H1 (cell line): Measurements from ENCODE around the gene SPIRE1. TPM values are rescaled to one million over a fixed set of nuclear protein-coding genes. Genes with fewer than 3 reads are reported as not detected.

ENCODE experiments used
- CTCF ChIA-PET: fragments of 300-600 bp; sonication (Branson Sonifier 250); formaldehyde crosslinking; loops from one replicate; lab custom pipeline; 2021; ENCODE audit not compliant: partially characterized antibody; lab: Charles Lee
- POLR2A ChIA-PET: fragments of 300-600 bp; sonication (Branson Sonifier 250); formaldehyde crosslinking; loops from one replicate; lab custom pipeline; 2021; ENCODE audit warnings: inconsistent platforms; ENCODE audit not compliant: partially characterized antibody; lab: Charles Lee
- DNase-seq, 2 experiments: peaks; one replicate each; pipeline versions ENCODE4 v3.0.0 to v3.0.0-alpha.2; 2010 to 2022; ENCODE audit warnings: low spot score in 2 of 2, low read depth in 1 of 2, mixed read lengths in 1 of 2
- FAIRE-seq: peaks from 2 replicates; lab custom pipeline; 2011; peaks lifted over from hg19 to GRCh38; lab: Jason Lieb, UNC
- H2AFZ ChIP-seq: 2 replicates; pipeline ENCODE4 v1.8.1; 2012; ENCODE audit warnings: low read length, inconsistent platforms
- H2AK5ac ChIP-seq: 2 replicates; pipeline ENCODE4 v1.6.1; 2013; ENCODE audit warnings: low read depth, low read length
- H2BK120ac ChIP-seq: replicated peaks from 2 replicates; pipeline ENCODE3; 2013; ENCODE audit warnings: low read depth, low read length, inconsistent platforms
- H2BK12ac ChIP-seq: 2 replicates; pipeline ENCODE4 v1.6.1; 2013; ENCODE audit warnings: low read depth, low read length
- H2BK15ac ChIP-seq: 2 replicates; pipeline ENCODE4 v1.6.1; 2013; ENCODE audit warnings: low read length
- H2BK20ac ChIP-seq: 2 replicates; pipeline ENCODE4 v1.6.1; 2013; ENCODE audit warnings: low read length
- H2BK5ac ChIP-seq: 2 replicates; pipeline ENCODE4 v1.6.1; 2013; ENCODE audit warnings: low read depth, low read length
- H3K14ac ChIP-seq: 2 replicates; pipeline ENCODE4 v1.6.1; 2013; ENCODE audit warnings: inconsistent platforms; ENCODE audit not compliant: insufficient read length
- H3K18ac ChIP-seq: 2 replicates; pipeline ENCODE4 v1.6.1; 2013; ENCODE audit warnings: low read length; ENCODE audit errors: extremely low read depth
- H3K23ac ChIP-seq: 2 replicates; pipeline ENCODE4 v1.6.1; 2013; ENCODE audit warnings: inconsistent platforms; ENCODE audit not compliant: insufficient read length
- H3K23me2 ChIP-seq: 2 replicates; pipeline ENCODE4 v1.6.1; 2013; ENCODE audit warnings: low read depth, low read length
- H3K27ac ChIP-seq: 2 replicates; pipeline ENCODE4 v1.6.1; 2011; ENCODE audit warnings: low read depth, low read length, inconsistent platforms
- H3K27me3 ChIP-seq, 4 experiments: replicated peaks in 1 of 4; 1 replicate in 1 of 4; 2 replicates in 3 of 4; pipeline versions ENCODE4 v1.6.1 to v1.8.1; 2011 to 2013; ENCODE audit warnings: low read length in 3 of 4, mild to moderate bottlenecking in 3 of 4, inconsistent platforms in 2 of 4, mixed read lengths in 2 of 4, moderate library complexity in 1 of 4; ENCODE audit not compliant: control insufficient read depth in 3 of 4, insufficient read depth in 3 of 4; ENCODE audit errors: extremely low read depth in 1 of 4
- H3K36me3 ChIP-seq, 4 experiments: 2 replicates each; pipeline versions ENCODE4 v1.6.1 to v1.8.1; 2011 to 2013; ENCODE audit warnings: mild to moderate bottlenecking in 4 of 4, low read length in 3 of 4, moderate library complexity in 2 of 4, control low read depth in 1 of 4, inconsistent platforms in 1 of 4; ENCODE audit not compliant: insufficient read depth in 4 of 4, control insufficient read depth in 2 of 4
- H3K4ac ChIP-seq: replicated peaks from 2 replicates; pipeline ENCODE3; 2013; ENCODE audit warnings: low read length, low read depth, mixed read lengths, inconsistent platforms; ENCODE audit not compliant: insufficient read length
- H3K4me1 ChIP-seq, 4 experiments: replicated peaks in 1 of 4; 1 replicate in 1 of 4; 2 replicates in 3 of 4; pipeline versions ENCODE4 v1.6.1 to v1.8.1; 2011 to 2013; ENCODE audit warnings: low read length in 3 of 4, inconsistent platforms in 2 of 4, mixed read lengths in 1 of 4; ENCODE audit not compliant: insufficient read depth in 4 of 4, control insufficient read depth in 3 of 4
- H3K4me2 ChIP-seq, 2 experiments: 2 replicates each; pipeline versions ENCODE4 v1.6.1 to v1.8.1; 2011 to 2013; ENCODE audit warnings: low read depth in 2 of 2, low read length in 2 of 2, control low read depth in 1 of 2, inconsistent platforms in 1 of 2, mild to moderate bottlenecking in 1 of 2; ENCODE audit not compliant: insufficient read depth in 1 of 2
- H3K4me3 ChIP-seq, 4 experiments: fragments of 200-600, 300-600 bp in 1 of 4; sonication (generic), shearing (Covaris generic), sonication (Bioruptor Twin) in 1 of 4; 2 replicates each; pipeline versions ENCODE4 v1.5.1 to v1.8.1; 2011 to 2016; ENCODE audit warnings: low read length in 4 of 4, low read depth in 3 of 4, control low read depth in 2 of 4, inconsistent platforms in 2 of 4, mild to moderate bottlenecking in 2 of 4, mixed read lengths in 1 of 4, moderate library complexity in 1 of 4; ENCODE audit not compliant: insufficient read depth in 2 of 4; ENCODE audit errors: extremely low read depth in 1 of 4
- H3K56ac ChIP-seq: replicated peaks from 2 replicates; pipeline ENCODE3; 2013; ENCODE audit warnings: low read depth, mild to moderate bottlenecking, mixed read lengths, low read length, inconsistent platforms; ENCODE audit not compliant: insufficient read length
- H3K79me1 ChIP-seq: 2 replicates; pipeline ENCODE4 v1.6.1; 2013; ENCODE audit warnings: low read depth, low read length, control low read depth
- H3K79me2 ChIP-seq, 2 experiments: 2 replicates each; pipeline versions ENCODE4 v1.6.1 to v1.8.1; 2012 to 2013; ENCODE audit warnings: low read length in 2 of 2, mild to moderate bottlenecking in 2 of 2, inconsistent platforms in 1 of 2; ENCODE audit not compliant: insufficient read depth in 2 of 2, control insufficient read depth in 1 of 2
- H3K9ac ChIP-seq, 4 experiments: replicated peaks in 1 of 4; 1 replicate in 1 of 4; 2 replicates in 3 of 4; pipeline versions ENCODE4 v1.6.1 to v1.8.1; 2011 to 2013; ENCODE audit warnings: low read depth in 3 of 4, low read length in 3 of 4, control low read depth in 2 of 4, mild to moderate bottlenecking in 2 of 4, moderate library complexity in 2 of 4, inconsistent platforms in 1 of 4; ENCODE audit errors: extremely low read depth in 1 of 4
- H3K9me3 ChIP-seq, 2 experiments: 2 replicates each; pipeline versions ENCODE4 v1.6.1 to v1.8.1; 2012 to 2013; ENCODE audit warnings: mild to moderate bottlenecking in 2 of 2, moderate library complexity in 2 of 2, control low read depth in 1 of 2, inconsistent platforms in 1 of 2, low read depth in 1 of 2, low read length in 1 of 2, mixed read lengths in 1 of 2; ENCODE audit not compliant: insufficient read depth in 2 of 2
- H4K20me1 ChIP-seq, 2 experiments: replicated peaks in 1 of 2; 2 replicates each; pipeline versions ENCODE3 to v1.8.1; 2011 to 2013; ENCODE audit warnings: inconsistent platforms in 2 of 2, low read length in 2 of 2, mild to moderate bottlenecking in 1 of 2; ENCODE audit not compliant: insufficient read depth in 2 of 2, control insufficient read depth in 1 of 2
- H4K5ac ChIP-seq: 2 replicates; pipeline ENCODE4 v1.6.1; 2013; ENCODE audit warnings: low read length, low read depth, mixed read lengths, inconsistent platforms; ENCODE audit not compliant: insufficient read length
- H4K8ac ChIP-seq: 2 replicates; pipeline ENCODE4 v1.8.0; 2013; ENCODE audit warnings: mild to moderate bottlenecking, moderate library complexity, low read length, inconsistent platforms; ENCODE audit not compliant: insufficient read depth; ENCODE audit errors: extremely low read depth
- H4K91ac ChIP-seq: replicated peaks from 2 replicates; pipeline ENCODE3; 2013; ENCODE audit warnings: low read length, mixed read lengths, inconsistent platforms; ENCODE audit not compliant: insufficient read length
- BACH1 ChIP-seq: IDR thresholded peaks from 2 replicates; pipeline ENCODE4 v1.6.1; 2012; ENCODE audit warnings: low read length, improper control_type of control experiment
- BRCA1 ChIP-seq: IDR thresholded peaks from 2 replicates; pipeline ENCODE4 v1.6.1; 2012; ENCODE audit warnings: low read depth, low read length, improper control_type of control experiment
- EGR1 ChIP-seq: IDR thresholded peaks from 2 replicates; pipeline ENCODE4 v1.6.1; 2011; ENCODE audit warnings: low read depth, low read length, borderline replicate concordance
- HDAC2 ChIP-seq, 2 experiments: fragments of 300-600 bp in 1 of 2; sonication (generic) in 1 of 2; IDR thresholded peaks; 2 replicates each; pipeline ENCODE4 v1.6.1; 2011 to 2012; ENCODE audit warnings: low read depth in 2 of 2, low read length in 2 of 2, mild to moderate bottlenecking in 2 of 2, moderate library complexity in 2 of 2, borderline replicate concordance in 1 of 2, inconsistent platforms in 1 of 2
- JUND ChIP-seq: IDR thresholded peaks from 2 replicates; pipeline ENCODE4 v1.6.1; 2011; ENCODE audit warnings: mild to moderate bottlenecking, improper control_type of control experiment, low read length
- KDM4A ChIP-seq: IDR thresholded peaks from one replicate; pipeline ENCODE4 v1.7.1; 2012; ENCODE audit warnings: low read depth, mild to moderate bottlenecking, moderate library complexity, low read length, inconsistent platforms; ENCODE audit not compliant: severe bottlenecking
- NANOG ChIP-seq: IDR thresholded peaks from 2 replicates; pipeline ENCODE4 v1.6.1; 2011; ENCODE audit warnings: low read length, low read depth, mild to moderate bottlenecking, inconsistent platforms; ENCODE audit not compliant: insufficient read depth, poor library complexity, severe bottlenecking
- POLR2AphosphoS5 ChIP-seq: IDR thresholded peaks from 2 replicates; pipeline ENCODE4 v1.6.1; 2011; ENCODE audit warnings: low read depth, low read length
- RAD21 ChIP-seq, 2 experiments: IDR thresholded peaks in 1 of 2; conservative IDR thresholded peaks in 1 of 2; 2 replicates each; pipeline ENCODE4 v1.6.1; 2011; ENCODE audit warnings: low read depth in 2 of 2, low read length in 2 of 2, improper control_type of control experiment in 1 of 2, inconsistent platforms in 1 of 2, mild to moderate bottlenecking in 1 of 2, moderate library complexity in 1 of 2
- RFX5 ChIP-seq: IDR thresholded peaks from 2 replicates; pipeline ENCODE4 v1.6.1; 2011; ENCODE audit warnings: low read depth, low read length, improper control_type of control experiment, borderline replicate concordance
- SRF ChIP-seq: IDR thresholded peaks from 2 replicates; pipeline ENCODE4 v1.6.1; 2011; ENCODE audit warnings: mild to moderate bottlenecking, low read depth, low read length, moderate library complexity
- TCF12 ChIP-seq: IDR thresholded peaks from 2 replicates; pipeline ENCODE4 v1.6.1; 2011; ENCODE audit warnings: low read depth, mild to moderate bottlenecking, low read length
- USF2 ChIP-seq: IDR thresholded peaks from 2 replicates; pipeline ENCODE4 v1.6.1; 2011; ENCODE audit warnings: low read length, improper control_type of control experiment
- WGBS, 2 experiments: shearing (Covaris generic) in 1 of 2; methylation state at CpG; one replicate each; pipeline versions ENCODE4 v1.1.6 to v1.1.7; 2013 to 2015; ENCODE audit warnings: low lambda C conversion rate in 2 of 2, mixed read lengths in 2 of 2, inconsistent platforms in 1 of 2, low coverage in 1 of 2, missing lambda C conversion rate in 1 of 2; ENCODE audit not compliant: insufficient replicate concordance in 2 of 2, insufficient coverage in 1 of 2, insufficient read length in 1 of 2; ENCODE audit errors: extremely low coverage in 1 of 2, missing lambda C conversion rate in 1 of 2; 5-methylcytosine and 5-hydroxymethylcytosine counted together
- polyA plus RNA-seq, 7 experiments: library from polyadenylated mRNA; depleted of rRNA in 3 of 7; stranded (reverse) in 5 of 7; unstranded in 2 of 7; fragments of >200 nt in 5 of 7; fragments of 200-250 nt in 2 of 7; gene quantifications; 1 replicate in 5 of 7; 2 replicates in 1 of 7; 4 replicates in 1 of 7; pipeline versions ENCODE4 v1.2.1 to v1.2.3, GENCODE V29; 2011 to 2013; ENCODE audit warnings: missing spikeins in 2 of 7, mixed read lengths in 2 of 7
- total RNA-seq: library from RNA; stranded (reverse); fragmentation: NEBNext Ultra II Directional; extraction: Animal tissue kit (Norgen Biotek cat#: 25700); gene quantifications from 2 replicates; pipeline ENCODE4 v1.2.1, GENCODE V29; 2021

Gene SPIRE1
- total and polyA plus RNA-seq, 2 of the 8 experiments (the other 6 are each of a cell fraction or from before 2014, with no cell fraction given), result 6.0 to 21.5 TPM

- no peak overlapping the region for H4K91ac ChIP-seq
- no peak overlapping the region for H2BK12ac ChIP-seq
- no peaks in the 10 kb centered on the region for H3K27me3 ChIP-seq
- no peak overlapping the region for H3K4me2 ChIP-seq
- no peak overlapping the region for H3K14ac ChIP-seq
- H3K9me3 ChIP-seq, result peaks cover 31 to 42% of the 10 kb centered on the region in 2 experiments
- H2BK5ac ChIP-seq, result no peak overlapping the region
- H2BK20ac ChIP-seq, result no peak overlapping the region
- POLR2A ChIA-PET, result no interaction called here
- no peak overlapping the region for H3K27ac ChIP-seq
- no peaks in the 10 kb centered on the region for H3K23me2 ChIP-seq
- no peak overlapping the region for H2AK5ac ChIP-seq
- no peak overlapping the region for H2AFZ ChIP-seq
- H3K79me2 ChIP-seq, result no peaks in the 10 kb centered on the region
- H2BK120ac ChIP-seq, result no peak overlapping the region
- no peaks in the 10 kb centered on the region for H3K4me1 ChIP-seq
- no peak for TF ChIP-seq HDAC2 (IDR thresholded peaks at IDR 0.05; ENCODE audit: borderline replicate concordance in 1 of 2, low read depth in 2 of 2, low read length in 2 of 2)
- TF ChIP-seq TCF12, result no peak
- no peak for TF ChIP-seq POLR2AphosphoS5
- no peak for TF ChIP-seq KDM4A
- TF ChIP-seq SRF, result no peak
- TF ChIP-seq NANOG, result no peak
- TF ChIP-seq EGR1, result no peak
- no peak for TF ChIP-seq BACH1
- no peak for TF ChIP-seq RAD21 (IDR thresholded peaks at IDR 0.05 in 1 of 2, conservative IDR thresholded peaks at IDR 0.05 in 1 of 2; ENCODE audit: low read depth in 2 of 2, low read length in 2 of 2)
- no peak for TF ChIP-seq BRCA1
- no peak for TF ChIP-seq USF2
- TF ChIP-seq JUND, result no peak
- TF ChIP-seq RFX5, result no peak
- H4K8ac ChIP-seq, result no peak overlapping the region
- no peak overlapping the region for H4K5ac ChIP-seq
- no peak overlapping the region for H3K23ac ChIP-seq
- H3K56ac ChIP-seq, result no peak overlapping the region
- no peaks in the 10 kb centered on the region for H3K79me1 ChIP-seq
- DNase-seq, result no peak
- CTCF ChIA-PET, result interaction anchor here (2.0 kb wide), 1 partner anchor 168 kb away, joined by 6 read pairs; no protein-coding TSS in a partner anchor
- no peaks in the 10 kb centered on the region for H4K20me1 ChIP-seq
- H3K36me3 ChIP-seq, result peaks cover 0 to 14% (median 0%) of the 10 kb centered on the region in 4 experiments; a peak in 2 of 8 replicates
- no peak overlapping the region for H3K9ac ChIP-seq
- WGBS, 2 experiments, result 93% methylated on average over 18 of the region's 24 CpGs; no CpG with 5 or more reads in 1 of the 2 experiments
- H2BK15ac ChIP-seq, result no peak overlapping the region
- no peak overlapping the region for H3K18ac ChIP-seq
- H3K4ac ChIP-seq, result no peak overlapping the region
- no peak for FAIRE-seq
- H3K4me3 ChIP-seq, result no peak overlapping the region
Measured at GRCh38 chr18:12559319-12559718, 98.6 kb downstream of the SPIRE1 start.
